ENCODE measurements around the gene STAT5A.

GRCh38 chr17:42247734-42248133, 40.6 kb upstream of the STAT5A start:
- TF ChIP-seq, protein P1, sequence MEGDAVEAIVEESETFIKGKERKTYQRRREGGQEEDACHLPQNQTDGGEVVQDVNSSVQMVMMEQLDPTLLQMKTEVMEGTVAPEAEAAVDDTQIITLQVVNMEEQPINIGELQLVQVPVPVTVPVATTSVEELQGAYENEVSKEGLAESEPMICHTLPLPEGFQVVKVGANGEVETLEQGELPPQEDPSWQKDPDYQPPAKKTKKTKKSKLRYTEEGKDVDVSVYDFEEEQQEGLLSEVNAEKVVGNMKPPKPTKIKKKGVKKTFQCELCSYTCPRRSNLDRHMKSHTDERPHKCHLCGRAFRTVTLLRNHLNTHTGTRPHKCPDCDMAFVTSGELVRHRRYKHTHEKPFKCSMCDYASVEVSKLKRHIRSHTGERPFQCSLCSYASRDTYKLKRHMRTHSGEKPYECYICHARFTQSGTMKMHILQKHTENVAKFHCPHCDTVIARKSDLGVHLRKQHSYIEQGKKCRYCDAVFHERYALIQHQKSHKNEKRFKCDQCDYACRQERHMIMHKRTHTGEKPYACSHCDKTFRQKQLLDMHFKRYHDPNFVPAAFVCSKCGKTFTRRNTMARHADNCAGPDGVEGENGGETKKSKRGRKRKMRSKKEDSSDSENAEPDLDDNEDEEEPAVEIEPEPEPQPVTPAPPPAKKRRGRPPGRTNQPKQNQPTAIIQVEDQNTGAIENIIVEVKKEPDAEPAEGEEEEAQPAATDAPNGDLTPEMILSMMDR (conservative IDR thresholded peaks at IDR 0.05 in 1 of 2, IDR thresholded peaks at IDR 0.05 in 1 of 2; ENCODE audit: extremely low read depth in 1 of 2, insufficient read depth in 1 of 2, low read depth in 1 of 2, low read length in 2 of 2), result no peak
- TF ChIP-seq EZH2 (IDR thresholded peaks at IDR 0.05; ENCODE audit: borderline replicate concordance, low read length), result no peak

Measured in mammary epithelial cell (primary cell).